ENCODE data around the gene MPP2. TPM values are rescaled to one million over a fixed set of nuclear protein-coding genes. Genes with fewer than 3 reads are reported as not detected.
"Not testable (repeated sequence)": the region's sequence is repeated elsewhere in the genome, so short reads cannot be mapped to it uniquely, and the experiment has no call there.

Gene MPP2
- total RNA-seq, 2 donors from 2014 or later: 1.6 to 2.6 TPM

GRCh38 chr17:43873815-43874214 lies 33.5 kb downstream of the MPP2 start:
- Histone ChIP-seq H3K27me3 (no peaks in the 10 kb centered on the region), H3K9me3 (no peaks in the 10 kb centered on the region), H3K27ac (peak overlapping the region in 1 of 4 donors; percentile 28), H3K36me3 (replicated peaks in 1 of 2; ENCODE audit: insufficient read depth in 1 of 2, low read depth in 2 of 2) (no peaks in the 10 kb centered on the region), H3K4me1 (peaks cover 3% of the 10 kb centered on the region), H3K4me3 (no peak overlapping the region)
- TF ChIP-seq POLR2A (IDR thresholded peaks at IDR 0.05): no peak
- TF ChIP-seq CTCF (IDR thresholded peaks at IDR 0.05): no peak
- ATAC-seq (no peak), DNase-seq (no peak)
- intact Hi-C loops (cut with DNase I): no loop called here
- 58 to 66% methylated on average over 6 of the region's 6 CpGs for WGBS, 2 donors

DNA sequence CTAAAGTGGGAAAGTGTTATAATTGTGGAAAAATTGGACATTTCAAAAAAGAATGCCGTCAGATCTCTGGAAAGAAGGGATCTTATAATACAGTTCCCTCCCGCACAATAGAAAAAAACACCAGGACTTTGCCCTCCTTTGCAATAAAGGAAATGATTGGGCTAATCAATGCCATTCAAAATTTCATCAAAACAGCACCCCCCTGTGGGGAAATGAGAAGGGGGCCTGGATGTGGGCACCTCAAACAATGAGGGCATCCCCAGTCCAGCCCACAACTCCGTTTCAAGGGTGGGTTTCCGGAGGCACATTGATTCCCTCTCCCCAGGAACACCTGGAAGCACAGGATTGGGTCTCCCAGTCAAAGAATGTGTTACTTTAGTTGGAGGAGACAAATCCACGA lies 34.2 kb downstream of the MPP2 start:
- intact Hi-C loops (cut with DNase I): no loop called here
- TF ChIP-seq POLR2A (IDR thresholded peaks at IDR 0.05): no peak
- TF ChIP-seq CTCF (IDR thresholded peaks at IDR 0.05): no peak
- Histone ChIP-seq H3K36me3 (replicated peaks in 1 of 2; ENCODE audit: insufficient read depth in 1 of 2, low read depth in 2 of 2) (no peaks in the 10 kb centered on the region), H3K27me3 (no peaks in the 10 kb centered on the region), H3K9me3 (no peaks in the 10 kb centered on the region), H3K4me1 (no peaks in the 10 kb centered on the region), H3K4me3 (no peak overlapping the region), H3K27ac (no peak overlapping the region)
- no peak for ATAC-seq
- DNase-seq: no peak
- WGBS, 2 donors: 66 to 68% methylated on average over 5 of the region's 5 CpGs

GRCh38 chr17:43871946-43872690 lies 35.2 kb downstream of the MPP2 start:
- Histone ChIP-seq H3K4me3 (no peak overlapping the region), H3K27ac (peak overlapping the region in 2 of 4 donors; percentile 15 to 27), H3K9me3 (no peaks in the 10 kb centered on the region), H3K36me3 (replicated peaks in 1 of 2; ENCODE audit: insufficient read depth in 1 of 2, low read depth in 2 of 2) (no peaks in the 10 kb centered on the region), H3K27me3 (no peaks in the 10 kb centered on the region), H3K4me1 (no peaks in the 10 kb centered on the region)
- TF ChIP-seq CTCF (IDR thresholded peaks at IDR 0.05) (no peak), POLR2A (IDR thresholded peaks at IDR 0.05) (no peak)
- intact Hi-C loops (cut with DNase I): no loop called here
- WGBS, 2 donors: 49 to 56% methylated on average over 14 of the region's 14 CpGs
- DNase-seq (peak in 2 of 4 donors; percentile 55 to 57), ATAC-seq (no peak)

- H3K27me3 ChIP-seq: not testable (repeated sequence)
- 74 to 75% methylated on average over 6 of the region's 6 CpGs for WGBS, 2 donors
Observed at GRCh38 chr17:43869031-43869430, 38.3 kb downstream of the MPP2 start.

GRCh38 chr17:43868226-43868994 lies 38.9 kb downstream of the MPP2 start:
- ATAC-seq (no peak), DNase-seq (no peak)
- Histone ChIP-seq H3K9me3 (no peaks in the 10 kb centered on the region), H3K27me3 (no peaks in the 10 kb centered on the region), H3K36me3 (replicated peaks in 1 of 2; ENCODE audit: insufficient read depth in 1 of 2, low read depth in 2 of 2) (no peaks in the 10 kb centered on the region), H3K27ac (no peak overlapping the region), H3K4me1 (no peaks in the 10 kb centered on the region), H3K4me3 (no peak overlapping the region)
- intact Hi-C loops (cut with DNase I): no loop called here
- no peak for TF ChIP-seq POLR2A (IDR thresholded peaks at IDR 0.05)
- TF ChIP-seq CTCF (IDR thresholded peaks at IDR 0.05): no peak
- 84 to 93% methylated on average over 10 of the region's 10 CpGs for WGBS, 2 donors

More at GRCh38 chr17:43869031-43869430, 38.3 kb downstream of the MPP2 start:
- ATAC-seq; H3K36me3 ChIP-seq (replicated peaks in 1 of 2; ENCODE audit: insufficient read depth in 1 of 2, low read depth in 2 of 2); H3K4me3 ChIP-seq; H3K27ac ChIP-seq; H3K9me3 ChIP-seq; DNase-seq; intact Hi-C loops (cut with DNase I); H3K4me1 ChIP-seq: not testable (repeated sequence)

Data from body of pancreas (tissue), 4 donors.